Adipocyte (in vitro differentiated cells): ENCODE data around the gene PPP4C.

ENCODE experiments used
- DNase-seq: peaks from one replicate; pipeline ENCODE4 v3.0.0-alpha.2; 2015; ENCODE audit warnings: low read depth
- H3K27me3 ChIP-seq: replicated peaks from 2 replicates; pipeline ENCODE4 v1.7.0; 2013; ENCODE audit warnings: mild to moderate bottlenecking, low read length, moderate library complexity; ENCODE audit not compliant: control insufficient read depth, insufficient read depth
- H3K36me3 ChIP-seq: 2 replicates; pipeline ENCODE4 v1.7.0; 2013; ENCODE audit warnings: low read length, mild to moderate bottlenecking, moderate library complexity; ENCODE audit not compliant: control insufficient read depth, insufficient read depth, severe bottlenecking
- H3K4me1 ChIP-seq: 2 replicates; pipeline ENCODE4 v1.7.0; 2013; ENCODE audit warnings: mild to moderate bottlenecking, low read length, moderate library complexity; ENCODE audit not compliant: control insufficient read depth, insufficient read depth
- H3K4me3 ChIP-seq: 2 replicates; pipeline ENCODE4 v1.7.0; 2013; ENCODE audit warnings: mild to moderate bottlenecking, low read length, moderate library complexity
- H3K9ac ChIP-seq: 2 replicates; pipeline ENCODE4 v1.7.0; 2013; ENCODE audit warnings: mild to moderate bottlenecking, low read length, moderate library complexity
- H3K9me3 ChIP-seq: 2 replicates; pipeline ENCODE4 v1.7.0; 2013; ENCODE audit warnings: mild to moderate bottlenecking, low read length, moderate library complexity; ENCODE audit not compliant: control insufficient read depth

The PPP4C gene

DNA sequence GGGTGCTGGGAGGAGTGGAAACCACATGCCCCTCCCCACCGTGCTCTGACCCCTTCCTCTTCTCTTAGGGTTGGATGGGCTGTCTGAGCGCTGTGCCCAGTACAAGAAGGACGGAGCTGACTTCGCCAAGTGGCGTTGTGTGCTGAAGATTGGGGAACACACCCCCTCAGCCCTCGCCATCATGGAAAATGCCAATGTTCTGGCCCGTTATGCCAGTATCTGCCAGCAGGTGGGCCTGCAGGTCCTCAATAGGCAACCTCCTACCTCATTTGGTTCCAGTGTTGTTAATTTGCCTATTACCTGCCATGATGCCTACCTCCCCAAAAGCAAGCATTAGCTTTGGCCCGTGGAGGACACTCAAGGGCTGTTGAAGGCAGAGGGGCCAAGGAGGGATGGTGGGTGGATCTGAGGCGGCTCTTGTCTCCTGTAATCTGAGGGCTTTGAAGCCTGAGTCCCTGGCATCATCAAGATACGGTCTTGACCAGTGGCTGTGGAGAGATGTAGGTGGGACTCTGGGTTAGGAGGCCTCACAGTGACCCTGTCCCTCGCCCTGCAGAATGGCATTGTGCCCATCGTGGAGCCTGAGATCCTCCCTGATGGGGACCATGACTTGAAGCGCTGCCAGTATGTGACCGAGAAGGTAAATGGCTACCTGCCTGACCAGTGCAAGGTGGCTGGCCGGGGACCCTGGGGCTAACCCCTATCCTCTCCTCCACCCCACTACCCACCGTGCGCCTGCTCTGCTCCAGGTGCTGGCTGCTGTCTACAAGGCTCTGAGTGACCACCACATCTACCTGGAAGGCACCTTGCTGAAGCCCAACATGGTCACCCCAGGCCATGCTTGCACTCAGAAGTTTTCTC is 6.8 kb upstream of the PPP4C start:
- Histone ChIP-seq H3K27me3 (no peaks in the 10 kb centered on the region), H3K9ac (peak overlapping the region; percentile 100), H3K36me3 (peaks cover 72% of the 10 kb centered on the region), H3K9me3 (no peaks in the 10 kb centered on the region), H3K4me3 (peak overlapping the region; percentile 99), H3K4me1 (peaks cover 43% of the 10 kb centered on the region)
- peak; percentile 58 for DNase-seq

DNA sequence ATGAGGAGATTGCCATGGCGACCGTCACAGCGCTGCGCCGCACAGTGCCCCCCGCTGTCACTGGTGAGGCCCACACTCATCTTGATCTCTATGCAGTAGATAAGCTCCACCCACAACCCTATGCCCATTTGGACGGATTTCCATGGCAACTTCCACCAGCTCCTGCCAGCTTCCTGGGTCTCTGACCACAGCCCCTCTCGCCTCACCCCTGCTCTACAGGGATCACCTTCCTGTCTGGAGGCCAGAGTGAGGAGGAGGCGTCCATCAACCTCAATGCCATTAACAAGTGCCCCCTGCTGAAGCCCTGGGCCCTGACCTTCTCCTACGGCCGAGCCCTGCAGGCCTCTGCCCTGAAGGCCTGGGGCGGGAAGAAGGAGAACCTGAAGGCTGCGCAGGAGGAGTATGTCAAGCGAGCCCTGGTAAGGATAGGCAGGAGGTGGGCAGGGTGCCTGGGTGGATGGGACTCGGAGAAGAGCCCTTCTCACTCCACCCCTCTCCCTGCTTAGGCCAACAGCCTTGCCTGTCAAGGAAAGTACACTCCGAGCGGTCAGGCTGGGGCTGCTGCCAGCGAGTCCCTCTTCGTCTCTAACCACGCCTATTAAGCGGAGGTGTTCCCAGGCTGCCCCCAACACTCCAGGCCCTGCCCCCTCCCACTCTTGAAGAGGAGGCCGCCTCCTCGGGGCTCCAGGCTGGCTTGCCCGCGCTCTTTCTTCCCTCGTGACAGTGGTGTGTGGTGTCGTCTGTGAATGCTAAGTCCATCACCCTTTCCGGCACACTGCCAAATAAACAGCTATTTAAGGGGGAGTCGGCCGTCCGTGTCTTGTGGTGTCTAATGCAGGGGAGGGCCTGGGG is 6.0 kb upstream of the PPP4C start:
- Histone ChIP-seq H3K9ac (peak overlapping the region; percentile 100), H3K36me3 (peaks cover 72% of the 10 kb centered on the region)

DNA sequence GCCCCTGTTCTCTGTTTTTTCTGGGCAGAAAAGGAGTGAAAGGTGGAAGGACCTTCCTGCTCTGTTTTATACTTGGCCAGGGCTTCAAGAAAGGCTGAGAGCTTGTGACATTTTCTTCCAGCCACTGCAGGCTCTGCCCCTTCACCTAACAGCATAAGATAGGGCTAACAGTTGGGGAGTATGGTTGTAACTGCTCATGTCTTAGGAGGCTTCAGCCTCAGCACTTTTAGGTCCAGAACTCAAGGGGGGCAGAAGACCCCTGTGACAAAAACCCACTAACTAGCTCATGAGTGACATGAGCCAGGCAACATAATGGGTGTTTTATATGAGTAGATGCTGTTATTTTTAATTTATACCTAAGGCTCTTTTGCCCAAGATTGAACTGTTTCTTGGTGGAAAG is 5.3 kb upstream of the PPP4C start:
- Histone ChIP-seq H3K9ac (peak overlapping the region; percentile 100), H3K9me3 (no peaks in the 10 kb centered on the region), H3K36me3 (peaks cover 72% of the 10 kb centered on the region), H3K27me3 (no peaks in the 10 kb centered on the region), H3K4me3 (peak overlapping the region; percentile 99), H3K4me1 (peaks cover 49% of the 10 kb centered on the region)
- no peak for DNase-seq

More for the DNA sequence above, 6.0 kb upstream of the PPP4C start:
- H3K9me3 ChIP-seq = no peaks in the 10 kb centered on the region
- DNase-seq = no peak
- H3K4me3 ChIP-seq = peak overlapping the region; percentile 99
- peaks cover 44% of the 10 kb centered on the region for H3K4me1 ChIP-seq
- no peaks in the 10 kb centered on the region for H3K27me3 ChIP-seq

DNA sequence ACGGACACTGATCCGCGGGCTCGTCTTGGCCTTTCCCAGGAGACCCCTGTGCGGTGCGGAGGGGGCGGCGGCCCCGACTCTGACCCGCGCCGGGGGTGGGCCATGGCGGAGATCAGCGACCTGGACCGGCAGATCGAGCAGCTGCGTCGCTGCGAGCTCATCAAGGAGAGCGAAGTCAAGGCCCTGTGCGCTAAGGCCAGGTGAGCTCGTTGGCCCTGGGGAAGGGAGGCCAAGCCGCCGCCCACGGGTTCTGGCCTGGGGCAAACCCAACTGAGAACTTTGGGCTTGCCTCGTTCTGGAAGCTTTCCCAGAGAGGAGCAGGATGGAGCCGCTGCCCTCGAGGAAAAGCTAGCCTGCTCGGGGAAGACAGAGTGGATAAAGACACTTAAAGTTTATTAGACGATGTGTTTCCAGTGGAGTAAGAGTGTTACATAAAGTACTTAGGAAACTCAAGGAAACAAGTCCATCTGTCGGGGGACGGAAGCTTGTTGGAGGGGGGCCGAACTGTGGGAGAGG is 540 bp downstream of the PPP4C start:
- H3K36me3 ChIP-seq = peaks cover 48% of the 10 kb centered on the region
- DNase-seq = peak; percentile 57

DNA sequence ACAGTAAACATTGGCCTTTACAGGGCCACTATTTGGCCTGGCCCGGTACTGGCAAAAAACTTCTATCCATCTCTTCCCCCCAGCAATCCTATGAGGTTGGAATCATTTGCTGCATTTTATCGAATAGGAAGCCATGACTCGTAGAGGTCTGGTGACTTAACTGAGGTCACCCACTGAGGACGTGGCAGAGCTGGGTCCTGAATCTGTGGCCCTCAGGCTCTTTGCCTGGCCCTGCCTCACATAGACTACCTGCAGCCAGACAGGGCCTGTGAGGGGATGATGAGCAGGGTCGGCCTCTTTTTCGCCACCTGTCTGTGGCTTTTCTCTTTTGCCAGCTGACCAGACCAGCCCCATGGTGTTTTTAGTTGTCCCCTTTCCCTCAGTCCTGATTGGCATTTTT is 1.9 kb downstream of the PPP4C start:
- no peaks in the 10 kb centered on the region for H3K9me3 ChIP-seq
- H3K27me3 ChIP-seq = no peaks in the 10 kb centered on the region
- DNase-seq = no peak
- peak overlapping the region; percentile 96 for H3K4me3 ChIP-seq
- peaks cover 26% of the 10 kb centered on the region for H3K4me1 ChIP-seq
- H3K9ac ChIP-seq = peak overlapping the region; percentile 96
- peaks cover 45% of the 10 kb centered on the region for H3K36me3 ChIP-seq

More for the DNA sequence above, 540 bp downstream of the PPP4C start:
- peak overlapping the region; percentile 96 for H3K4me3 ChIP-seq
- H3K4me1 ChIP-seq = peaks cover 26% of the 10 kb centered on the region
- H3K9me3 ChIP-seq = no peaks in the 10 kb centered on the region
- peak overlapping the region; percentile 96 for H3K9ac ChIP-seq
- no peaks in the 10 kb centered on the region for H3K27me3 ChIP-seq

DNA sequence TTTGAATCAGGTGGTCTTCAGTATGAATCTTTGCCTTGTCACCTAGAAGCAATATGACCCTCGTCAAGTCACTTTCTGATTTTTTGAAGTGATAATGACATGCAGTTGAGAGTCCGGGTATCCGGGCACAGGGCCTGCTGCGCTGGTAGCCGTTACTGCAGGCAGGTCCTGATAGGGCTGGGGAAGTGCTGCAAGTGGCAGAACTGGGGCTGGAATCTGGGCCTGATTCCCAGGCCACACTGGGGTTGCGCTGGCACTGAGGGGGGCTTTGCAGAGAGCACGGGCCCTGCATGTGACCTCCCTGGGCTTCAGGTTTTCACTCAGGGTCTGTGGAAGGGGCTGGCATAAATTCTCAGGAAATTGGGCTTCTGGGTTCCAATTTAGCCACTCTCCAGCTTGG is 3.0 kb downstream of the PPP4C start:
- peaks cover 26% of the 10 kb centered on the region for H3K4me1 ChIP-seq
- peaks cover 50% of the 10 kb centered on the region for H3K36me3 ChIP-seq
- no peak overlapping the region for H3K4me3 ChIP-seq
- H3K9me3 ChIP-seq = no peaks in the 10 kb centered on the region
- DNase-seq = no peak
- no peaks in the 10 kb centered on the region for H3K27me3 ChIP-seq
- H3K9ac ChIP-seq = no peak overlapping the region

DNA sequence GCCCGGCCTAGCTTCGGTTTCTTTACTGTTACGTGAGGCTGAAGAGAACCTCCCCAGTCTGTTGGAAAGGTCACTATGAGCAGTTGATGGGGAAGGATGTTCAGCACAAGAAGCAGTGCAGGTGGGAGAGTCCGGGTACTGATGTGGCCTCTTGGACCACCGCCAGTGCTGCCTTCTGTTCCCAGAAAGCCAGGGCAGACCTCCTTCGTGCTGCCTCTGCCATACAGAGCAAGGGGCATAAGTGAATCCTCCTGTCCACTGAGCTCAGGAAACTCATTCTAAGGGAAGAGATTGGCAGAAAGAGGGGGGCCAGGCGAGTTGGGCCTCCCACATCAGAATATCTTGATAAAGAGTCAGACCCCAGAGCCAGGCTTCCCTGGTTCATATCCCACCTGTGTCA is 3.7 kb downstream of the PPP4C start:
- H3K36me3 ChIP-seq = peaks cover 57% of the 10 kb centered on the region
- H3K9me3 ChIP-seq = no peaks in the 10 kb centered on the region
- no peaks in the 10 kb centered on the region for H3K27me3 ChIP-seq
- no peak overlapping the region for H3K9ac ChIP-seq
- no peak for DNase-seq
- no peak overlapping the region for H3K4me3 ChIP-seq
- H3K4me1 ChIP-seq = peaks cover 26% of the 10 kb centered on the region

DNA sequence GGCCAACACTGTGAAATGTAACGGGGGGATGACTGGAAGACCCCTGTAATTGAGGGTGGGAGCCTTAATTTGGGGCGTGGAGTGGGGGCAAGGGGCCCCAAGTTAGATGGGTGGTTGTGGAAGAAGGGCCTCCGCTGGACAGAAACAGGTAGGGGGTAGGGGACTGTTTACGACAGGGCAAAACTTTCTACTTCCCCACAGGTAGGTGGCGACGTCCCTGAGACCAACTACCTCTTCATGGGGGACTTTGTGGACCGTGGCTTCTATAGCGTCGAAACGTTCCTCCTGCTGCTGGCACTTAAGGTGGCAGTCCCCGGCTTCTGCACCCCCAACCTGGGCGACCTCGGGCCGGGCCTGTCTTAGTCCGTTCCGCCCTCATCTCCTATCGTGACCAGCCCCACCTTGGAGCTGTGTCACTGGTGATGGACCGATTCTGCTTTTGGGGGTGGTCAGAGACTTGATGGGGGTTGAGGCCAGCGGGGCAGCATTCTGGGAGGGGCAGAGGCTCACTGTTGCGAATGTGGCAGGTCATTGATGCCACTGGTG is 6.8 kb downstream of the PPP4C start:
- Histone ChIP-seq H3K9me3 (no peaks in the 10 kb centered on the region), H3K36me3 (peaks cover 63% of the 10 kb centered on the region), H3K4me3 (no peak overlapping the region), H3K27me3 (no peaks in the 10 kb centered on the region), H3K9ac (no peak overlapping the region), H3K4me1 (peaks cover 15% of the 10 kb centered on the region)
- DNase-seq = no peak

DNA sequence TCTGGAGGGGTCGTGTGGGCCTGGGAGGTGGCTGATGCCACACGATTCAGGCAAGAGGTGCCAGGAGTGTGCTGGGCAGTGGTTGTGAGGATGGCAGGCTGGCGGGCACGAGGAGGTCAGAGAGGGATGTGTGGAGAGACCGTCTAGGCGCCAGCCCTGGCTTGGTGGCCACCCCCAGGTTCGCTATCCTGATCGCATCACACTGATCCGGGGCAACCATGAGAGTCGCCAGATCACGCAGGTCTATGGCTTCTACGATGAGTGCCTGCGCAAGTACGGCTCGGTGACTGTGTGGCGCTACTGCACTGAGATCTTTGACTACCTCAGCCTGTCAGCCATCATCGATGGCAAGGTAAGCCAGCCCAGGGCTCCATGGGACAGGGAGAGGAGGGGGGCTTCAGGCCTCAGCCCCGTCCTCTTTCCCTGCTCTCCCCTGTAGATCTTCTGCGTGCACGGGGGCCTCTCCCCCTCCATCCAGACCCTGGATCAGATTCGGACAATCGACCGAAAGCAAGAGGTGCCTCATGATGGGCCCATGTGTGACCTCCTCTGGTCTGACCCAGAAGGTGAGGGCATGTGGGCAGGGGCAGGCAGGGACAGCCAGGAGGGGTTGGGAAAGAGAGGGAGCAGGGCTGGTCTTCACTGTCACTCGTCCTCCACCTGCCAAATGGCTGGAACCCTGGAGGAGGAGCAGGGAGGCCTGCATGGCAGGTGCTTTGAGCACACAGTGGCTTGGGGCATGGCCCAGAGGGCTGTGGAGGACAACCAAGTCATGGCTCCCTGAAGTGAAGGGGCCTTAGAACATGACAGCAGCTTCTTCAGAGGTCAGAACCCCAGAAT is 7.6 kb downstream of the PPP4C start:
- no peak overlapping the region for H3K9ac ChIP-seq
- DNase-seq = no peak
- H3K4me3 ChIP-seq = no peak overlapping the region
- no peaks in the 10 kb centered on the region for H3K9me3 ChIP-seq
- no peaks in the 10 kb centered on the region for H3K27me3 ChIP-seq
- peaks cover 8% of the 10 kb centered on the region for H3K4me1 ChIP-seq
- peaks cover 56% of the 10 kb centered on the region for H3K36me3 ChIP-seq

DNA sequence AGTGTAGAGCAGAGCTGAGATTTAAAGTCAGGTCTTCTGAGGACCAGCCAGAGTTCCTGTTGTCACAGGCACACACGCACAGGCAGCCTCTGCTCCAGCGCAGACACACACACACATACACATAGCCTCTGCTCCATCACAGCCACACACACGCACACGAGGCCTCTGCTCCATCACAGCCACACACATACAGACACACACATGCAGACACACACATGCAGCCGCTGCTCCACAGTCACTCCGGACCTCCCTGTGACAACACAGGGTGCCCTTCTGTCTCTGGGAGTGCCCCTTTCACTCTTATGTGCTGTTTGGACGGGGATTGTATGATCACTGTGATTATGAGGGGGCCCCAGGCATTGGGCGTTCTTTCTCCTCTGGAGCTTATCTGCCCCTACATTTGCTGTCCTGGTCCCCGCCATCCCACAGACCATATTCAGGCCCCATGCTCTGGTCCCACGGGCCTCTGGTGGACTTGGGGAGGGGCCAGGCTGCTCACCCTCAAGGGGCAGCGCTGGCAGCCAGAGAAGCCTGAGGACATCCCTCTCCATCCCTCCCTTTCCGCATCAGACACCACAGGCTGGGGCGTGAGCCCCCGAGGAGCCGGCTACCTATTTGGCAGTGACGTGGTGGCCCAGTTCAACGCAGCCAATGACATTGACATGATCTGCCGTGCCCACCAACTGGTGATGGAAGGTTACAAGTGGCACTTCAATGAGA is 8.5 kb downstream of the PPP4C start:
- Histone ChIP-seq H3K27me3 (no peaks in the 10 kb centered on the region), H3K36me3 (peaks cover 51% of the 10 kb centered on the region), H3K9ac (no peak overlapping the region), H3K9me3 (no peaks in the 10 kb centered on the region), H3K4me3 (no peak overlapping the region), H3K4me1 (peaks cover 8% of the 10 kb centered on the region)
- DNase-seq = no peak
